NB4 (cell line): ENCODE measurements around the gene SPAG7.

Experiments
- CTCF ChIP-seq: IDR thresholded peaks from one replicate; pipeline ENCODE4 v1.5.1; 2012; ENCODE audit warnings: low read depth, low read length
- TF ChIP-seq, protein P1 (sequence below): IDR thresholded peaks from 2 replicates; pipeline ENCODE4 v1.6.1; 2011; ENCODE audit warnings: low read depth, low read length

- no peak for TF ChIP-seq CTCF
- TF ChIP-seq, protein P1, sequence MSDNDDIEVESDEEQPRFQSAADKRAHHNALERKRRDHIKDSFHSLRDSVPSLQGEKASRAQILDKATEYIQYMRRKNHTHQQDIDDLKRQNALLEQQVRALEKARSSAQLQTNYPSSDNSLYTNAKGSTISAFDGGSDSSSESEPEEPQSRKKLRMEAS, result no peak
Measured at GRCh38 chr17:5011928-5012327, 44.3 kb upstream of the SPAG7 start.
